ENCODE data around the gene MT1F. TPM values are rescaled to one million over a fixed set of nuclear protein-coding genes. Genes with fewer than 3 reads are reported as not detected.
"Not testable (repeated sequence)": the region's sequence is repeated elsewhere in the genome, so short reads cannot be mapped to it uniquely, and the experiment has no call there.

MT1F gene
- total and polyA plus RNA-seq, 9 of the 15 experiments (the other 6 are each of a cell fraction or from before 2014, with no cell fraction given): 0.18 to 0.68 (median 0.29) TPM; not detected in 5

- no peak overlapping the region for H2AFZ ChIP-seq (ENCODE audit: low read depth, low read length)
- ATAC-seq (no peak), FAIRE-seq (no peak), DNase-seq (ENCODE audit: extremely low read depth in 1 of 4, low spot score in 3 of 4) (no peak)
- POLR2A ChIA-PET: interaction anchor here (0.5 to 1.1 kb wide), 2 partner anchors 108 to 124 kb away, joined by 3 to 4 read pairs; no protein-coding TSS in a partner anchor
- TF ChIP-seq NRF1 (conservative IDR thresholded peaks at IDR 0.05 in 1 of 2, IDR thresholded peaks at IDR 0.05 in 1 of 2) (peak; percentile 81 to 84), FOXJ2 (tag; IDR thresholded peaks at IDR 0.05) (no peak)
- no peak overlapping the region for H3K9ac ChIP-seq (ENCODE audit: insufficient read depth in 1 of 2, low read depth in 2 of 2, low read length in 2 of 2)
- CTCF ChIA-PET (ENCODE audit: low intra/inter-chr PET ratio): interaction anchor here (0.7 kb wide), 1 partner anchor 93 kb away, joined by 3 read pairs; no protein-coding TSS in a partner anchor
- H4K20me1 ChIP-seq (replicated peaks; ENCODE audit: control insufficient read depth, insufficient read depth, low read length): peaks cover 6% of the 10 kb centered on the region; the same call in 1 of the 2 replicates
- H3K4me3 ChIP-seq: no peak overlapping the region
- no peaks in the 10 kb centered on the region for H3K36me3 ChIP-seq (ENCODE audit: control insufficient read depth, insufficient read depth, low read length)
- 1% methylated on average over 18 of the region's 19 CpGs for WGBS (ENCODE audit: insufficient coverage, low coverage, missing lambda C conversion rate)
- no peaks in the 10 kb centered on the region for H3K79me2 ChIP-seq (ENCODE audit: control insufficient read depth, insufficient read depth, low read length)
- H3K27me3 ChIP-seq (ENCODE audit: control insufficient read depth in 2 of 2, insufficient read depth in 2 of 2, low read length in 2 of 2): peaks cover 43 to 55% of the 10 kb centered on the region in 2 experiments
- peaks cover 0 to 5% of the 10 kb centered on the region in 2 experiments; a peak in 1 of 5 replicates for H3K4me1 ChIP-seq (replicated peaks in 1 of 2; ENCODE audit: control insufficient read depth in 2 of 2, insufficient read depth in 2 of 2, low read length in 2 of 2)
- intact Hi-C loops (cut with micrococcal nuclease) (no loop called here), in situ Hi-C loops (cut with MboI) (no loop called here)
- no TSS peak for BruUV-seq (replicated peaks)
- H3K27ac ChIP-seq (ENCODE audit: extremely low read depth, low read depth, low read length): no peak overlapping the region
- H3K9me3 ChIP-seq (replicated peaks; ENCODE audit: control insufficient read depth, insufficient read depth, low read depth, low read length): no peaks in the 10 kb centered on the region
- H3K9me1 ChIP-seq (ENCODE audit: control insufficient read depth, insufficient read depth, low read length): no peaks in the 10 kb centered on the region
- H3K4me2 ChIP-seq (ENCODE audit: insufficient read depth, low read length): no peak overlapping the region
These were observed 12.3 kb downstream of the MT1F start for GRCh38 chr16:56669840-56670619.

- Histone ChIP-seq H3K36me3 (ENCODE audit: control insufficient read depth, insufficient read depth, low read length) (no peaks in the 10 kb centered on the region), H3K9me1 (ENCODE audit: control insufficient read depth, insufficient read depth, low read length) (no peaks in the 10 kb centered on the region), H3K9me3 (replicated peaks; ENCODE audit: control insufficient read depth, insufficient read depth, low read depth, low read length) (no peaks in the 10 kb centered on the region), H3K4me3 (no peak overlapping the region), H2AFZ (ENCODE audit: low read depth, low read length) (no peak overlapping the region), H3K4me1 (replicated peaks in 1 of 2; ENCODE audit: control insufficient read depth in 2 of 2, insufficient read depth in 2 of 2, low read length in 2 of 2) (peaks cover 0 to 6% of the 10 kb centered on the region in 2 experiments; a peak in 1 of 5 replicates), H3K27ac (ENCODE audit: extremely low read depth, low read depth, low read length) (no peak overlapping the region), H3K4me2 (ENCODE audit: insufficient read depth, low read length) (no peak overlapping the region), H3K79me2 (ENCODE audit: control insufficient read depth, insufficient read depth, low read length) (no peaks in the 10 kb centered on the region), H3K27me3 (ENCODE audit: control insufficient read depth in 2 of 2, insufficient read depth in 2 of 2, low read length in 2 of 2) (peaks cover 48 to 60% of the 10 kb centered on the region in 2 experiments), H3K9ac (ENCODE audit: insufficient read depth in 1 of 2, low read depth in 2 of 2, low read length in 2 of 2) (no peak overlapping the region), H4K20me1 (replicated peaks; ENCODE audit: control insufficient read depth, insufficient read depth, low read length) (peaks cover 6% of the 10 kb centered on the region; the same call in 1 of the 2 replicates)
- ATAC-seq: no peak
- in situ Hi-C loops (cut with MboI): no loop called here
- CTCF ChIA-PET (ENCODE audit: low intra/inter-chr PET ratio): interaction anchor here (0.7 kb wide), 1 partner anchor 94 kb away, joined by 3 read pairs; no protein-coding TSS in a partner anchor
- 0% methylated on average over 2 of the region's 2 CpGs for WGBS (ENCODE audit: insufficient coverage, low coverage, missing lambda C conversion rate)
- no peak for DNase-seq (ENCODE audit: extremely low read depth in 1 of 4, low spot score in 3 of 4)
- peak; percentile 37 to 65 for TF ChIP-seq NRF1 (conservative IDR thresholded peaks at IDR 0.05 in 1 of 2, IDR thresholded peaks at IDR 0.05 in 1 of 2)
- no peak for TF ChIP-seq MEF2D (tag; conservative IDR thresholded peaks at IDR 0.05; ENCODE audit: low read depth)
- POLR2A ChIA-PET: interaction anchor here (0.6 kb wide), 1 partner anchor 806 kb away, joined by 3 read pairs; no protein-coding TSS in a partner anchor
- intact Hi-C loops (cut with micrococcal nuclease): no loop called here
- BruUV-seq (replicated peaks): no TSS peak
- no peak for FAIRE-seq
These were observed 12.8 kb downstream of the MT1F start for GRCh38 chr16:56670620-56670934.

GRCh38 chr16:56671691-56672090 lies 13.9 kb downstream of the MT1F start:
- WGBS (ENCODE audit: insufficient coverage, low coverage, missing lambda C conversion rate): 0% methylated on average over 2 of the region's 2 CpGs
- H2AFZ ChIP-seq (ENCODE audit: low read depth, low read length); H3K4me3 ChIP-seq; CTCF ChIA-PET (ENCODE audit: low intra/inter-chr PET ratio); H3K9me1 ChIP-seq (ENCODE audit: control insufficient read depth, insufficient read depth, low read length); FAIRE-seq; H3K9me3 ChIP-seq (replicated peaks; ENCODE audit: control insufficient read depth, insufficient read depth, low read depth, low read length); in situ Hi-C loops (cut with MboI); ATAC-seq; H3K36me3 ChIP-seq (ENCODE audit: control insufficient read depth, insufficient read depth, low read length); H4K20me1 ChIP-seq (replicated peaks; ENCODE audit: control insufficient read depth, insufficient read depth, low read length); DNase-seq (ENCODE audit: extremely low read depth in 1 of 4, low spot score in 3 of 4); H3K9ac ChIP-seq (ENCODE audit: insufficient read depth in 1 of 2, low read depth in 2 of 2, low read length in 2 of 2); H3K4me2 ChIP-seq (ENCODE audit: insufficient read depth, low read length); BruUV-seq (replicated peaks); H3K79me2 ChIP-seq (ENCODE audit: control insufficient read depth, insufficient read depth, low read length); intact Hi-C loops (cut with micrococcal nuclease); H3K27ac ChIP-seq (ENCODE audit: extremely low read depth, low read depth, low read length): not testable (repeated sequence)
- H3K27me3 ChIP-seq (ENCODE audit: control insufficient read depth in 2 of 2, insufficient read depth in 2 of 2, low read length in 2 of 2): peaks cover 46 to 63% of the 10 kb centered on the region in 2 experiments
- H3K4me1 ChIP-seq (replicated peaks in 1 of 2; ENCODE audit: control insufficient read depth in 2 of 2, insufficient read depth in 2 of 2, low read length in 2 of 2): peaks cover 0 to 11% of the 10 kb centered on the region in 2 experiments; a peak in 1 of 5 replicates
- POLR2A ChIA-PET: interaction anchor here (0.7 kb wide), 1 partner anchor 13 kb away, joined by 4 read pairs; no protein-coding TSS in a partner anchor
